Stimulated activated CD8-positive, alpha-beta memory T cell treated with anti-CD3 and anti-CD28 coated beads, Interleukin-4, amount 100 ng/mL, for 1 hour (primary cell): ENCODE results near the gene B4GAT1.

Experiments
- DNase-seq, 2 donors: peaks; one replicate each; pipeline ENCODE4 v3.0.0-alpha.2; 2020; ENCODE audit warnings: low read depth in 2 of 2, low spot score in 1 of 2

B4GAT1 gene

DNA sequence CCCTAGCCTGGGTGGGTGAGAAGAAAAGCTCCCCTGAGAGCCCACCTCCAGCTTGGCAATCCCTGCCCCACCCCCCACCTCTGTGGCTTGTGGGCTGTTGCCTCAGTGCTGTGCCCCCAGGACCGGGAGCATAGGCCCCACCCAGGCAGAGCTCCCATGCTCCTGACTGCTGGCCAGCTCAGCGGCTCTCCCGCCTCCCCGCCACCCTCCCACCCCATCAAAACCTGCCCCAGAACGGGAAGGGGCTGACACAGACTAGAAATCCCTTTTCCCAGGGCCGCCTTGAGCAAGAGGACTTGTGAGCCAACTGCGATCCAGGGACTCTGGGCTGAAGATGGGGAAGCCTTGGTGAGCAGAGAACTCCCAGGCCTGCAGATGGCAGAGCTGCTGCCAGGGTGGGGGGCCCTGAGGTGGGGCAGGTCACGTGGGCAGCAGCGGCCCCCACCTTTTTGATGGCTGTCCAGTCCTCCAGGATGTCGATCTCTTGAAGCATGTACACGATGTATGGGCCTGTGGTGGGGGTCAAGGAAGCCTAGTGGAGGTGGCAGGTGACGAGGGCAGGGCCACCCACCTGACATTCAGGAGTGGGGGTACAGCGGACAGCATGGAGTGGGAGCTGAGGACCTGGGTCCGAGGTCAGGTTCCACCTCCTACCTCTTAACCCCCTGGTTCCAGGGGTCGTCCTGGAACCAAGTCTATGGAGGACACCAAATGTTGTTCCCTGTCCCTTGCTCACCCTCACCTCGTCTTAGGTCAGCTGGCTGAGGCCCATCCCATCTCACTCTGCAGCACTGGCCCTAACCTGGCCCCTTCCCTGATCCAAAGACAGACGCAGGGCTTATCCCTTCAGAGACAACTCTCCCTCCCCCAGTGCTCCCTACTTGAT lies 8.9 kb downstream of the B4GAT1 start:
- no peak for DNase-seq

DNA sequence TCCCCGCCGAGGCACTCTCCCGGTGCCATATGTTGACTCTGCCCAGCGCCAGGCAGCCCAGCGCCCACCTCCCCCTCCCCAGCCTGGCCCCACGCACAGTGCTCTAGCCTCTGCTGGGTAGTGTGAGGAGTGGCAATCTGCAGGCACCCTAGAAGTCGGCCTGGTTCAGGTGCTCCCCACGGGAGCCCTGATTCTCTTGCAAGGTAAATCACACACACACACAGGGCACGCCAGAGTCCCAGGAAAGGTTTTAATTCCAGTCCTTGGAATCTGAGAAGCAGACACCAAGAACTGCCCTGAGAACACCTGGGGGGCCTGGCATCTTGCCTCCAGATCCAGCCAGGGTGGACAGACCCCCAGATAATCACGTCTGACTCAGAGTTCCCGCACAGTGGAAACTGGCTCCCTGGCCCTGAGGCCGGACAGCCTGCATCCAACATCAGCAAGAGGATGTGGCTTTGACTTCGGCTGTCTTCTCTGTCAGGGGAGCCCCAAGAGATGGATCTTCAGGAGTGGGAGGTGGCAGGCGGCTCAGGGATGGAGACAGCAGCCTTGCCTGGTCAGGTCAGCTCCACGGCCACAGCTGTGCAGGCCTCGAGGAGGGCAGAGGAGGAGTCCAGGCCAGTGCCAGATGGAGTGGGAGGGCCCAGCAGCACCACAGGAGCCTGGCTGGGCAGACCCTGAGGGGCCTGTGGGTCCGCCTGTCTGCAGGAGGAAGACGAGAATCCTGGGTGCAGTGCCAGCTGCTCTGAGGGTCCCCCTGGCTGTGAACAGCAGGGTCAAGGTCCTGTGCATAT lies 10.1 kb downstream of the B4GAT1 start:
- no peak for DNase-seq

DNA sequence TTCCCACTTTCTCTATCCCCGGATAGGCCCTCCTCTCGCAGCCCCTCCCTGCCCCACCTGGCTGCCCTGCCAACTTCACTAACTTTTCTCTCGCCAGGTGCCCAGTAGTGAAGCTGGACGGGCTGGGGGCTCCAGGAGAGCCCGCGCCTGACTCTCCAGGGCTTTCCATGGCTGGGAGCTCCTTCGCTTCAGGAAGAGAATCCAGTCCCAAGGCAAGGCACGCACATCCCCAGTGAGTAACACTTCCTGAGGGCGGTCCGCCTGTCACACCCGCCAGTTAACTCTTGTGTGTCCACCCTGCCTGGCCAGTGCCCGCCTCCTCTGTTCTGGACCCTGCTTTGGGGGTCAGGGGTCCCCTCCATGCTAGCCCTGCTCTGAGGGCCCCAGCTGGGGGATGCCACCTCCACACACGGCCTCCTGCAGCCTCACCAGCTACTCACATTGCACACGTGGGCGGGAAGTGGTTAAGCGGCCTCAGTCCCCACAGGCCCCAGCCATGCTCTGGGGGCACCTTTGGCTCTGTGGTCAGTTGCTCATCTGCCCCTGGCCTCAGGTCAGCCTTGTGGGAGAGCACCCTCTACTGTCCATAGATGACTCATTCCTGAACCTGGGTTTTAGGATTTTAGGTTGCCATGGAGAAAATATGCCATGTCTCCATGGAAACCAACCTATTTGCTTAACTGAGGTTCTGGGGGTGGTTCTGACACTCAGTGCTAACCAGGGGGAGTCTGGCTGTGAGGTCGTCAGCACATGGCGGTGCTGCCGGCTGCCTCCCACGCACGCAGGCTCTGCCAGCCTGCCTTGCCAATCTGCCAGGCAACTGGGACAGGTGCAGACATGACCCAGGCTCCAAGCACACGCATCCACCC lies 11.0 kb downstream of the B4GAT1 start, which contains the start of gene RIN1:
TSS of gene RIN1 (minus strand) at position 201 of the 869 bp plus-strand sequence. CDS start at position 169, 32 bp downstream.
- no peak for DNase-seq

DNA sequence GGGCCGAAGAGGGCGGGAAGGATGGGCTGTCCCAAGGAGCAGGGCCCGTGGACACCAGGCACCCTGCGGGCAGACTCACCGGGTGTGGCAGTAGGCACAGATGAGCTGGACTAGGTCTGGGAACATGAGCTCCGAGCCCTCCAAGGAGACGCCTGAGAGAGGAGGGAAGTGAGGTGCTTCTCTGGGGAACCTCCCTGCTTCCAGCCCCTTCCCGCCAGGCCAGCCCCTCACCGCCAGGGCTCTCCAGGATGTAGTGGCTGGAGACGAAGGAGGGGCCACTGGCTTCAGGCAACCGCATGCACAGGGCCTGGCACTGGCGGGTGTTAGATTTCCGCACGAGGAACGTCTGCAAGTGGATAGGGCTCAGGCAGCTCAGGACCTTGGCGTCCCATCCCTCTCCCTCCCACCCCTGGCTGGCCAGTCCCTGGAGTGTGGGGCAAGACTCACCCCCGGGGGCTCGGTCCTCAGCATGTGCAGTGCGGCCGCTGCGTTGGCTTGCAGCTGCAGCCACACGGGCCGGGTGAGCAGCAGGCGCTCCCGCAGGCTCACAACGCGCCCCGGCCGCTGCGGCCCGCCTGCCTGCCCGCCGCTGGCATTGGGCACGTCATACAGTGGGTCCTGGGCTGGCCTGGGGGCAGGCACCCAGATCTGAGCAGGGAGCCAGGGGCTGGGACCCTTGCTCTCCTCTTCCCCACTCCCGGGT lies 11.7 kb downstream of the B4GAT1 start:
- DNase-seq: no peak

DNA sequence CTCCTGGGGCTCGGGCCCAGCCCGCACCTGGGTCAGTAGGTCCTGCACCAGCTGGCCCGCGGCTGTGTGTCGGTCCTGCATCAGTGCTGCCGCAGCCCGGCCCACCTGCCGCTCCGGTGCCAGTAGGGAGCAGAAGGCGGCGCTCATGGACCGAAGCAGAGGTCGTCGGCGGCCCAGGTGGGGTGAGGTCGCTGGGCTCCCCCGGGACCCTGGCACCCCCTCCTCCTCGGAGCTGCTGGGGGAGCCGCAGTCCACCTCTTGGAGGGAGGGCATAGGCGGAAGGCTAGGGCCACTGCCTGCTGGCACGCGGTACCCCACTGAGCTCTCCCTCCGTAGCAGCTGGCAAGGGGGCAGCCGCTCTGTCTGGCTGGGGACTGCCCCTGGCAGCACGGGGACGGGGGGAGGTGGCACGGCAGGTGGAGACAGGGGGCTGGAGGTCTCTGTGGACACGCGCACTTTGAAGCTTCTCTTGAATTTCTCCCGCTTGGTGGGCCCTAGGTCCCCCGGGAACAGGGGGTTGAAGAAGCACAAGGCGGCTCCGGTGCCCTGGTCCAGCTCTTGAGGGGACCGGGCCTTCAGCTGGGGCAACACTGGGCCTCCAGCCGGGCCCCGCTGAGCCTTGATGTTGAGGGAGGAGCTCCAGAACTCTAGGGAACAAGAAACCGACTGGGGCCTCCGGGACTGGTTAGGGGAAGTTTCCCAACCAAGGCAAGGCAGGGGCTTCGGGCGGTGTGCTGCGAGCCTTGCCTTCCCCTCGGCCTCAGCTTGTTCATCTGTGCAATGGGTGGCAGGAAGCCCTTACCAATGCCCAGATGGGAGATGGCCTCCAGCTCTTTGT lies 12.6 kb downstream of the B4GAT1 start:
- DNase-seq: no peak

DNA sequence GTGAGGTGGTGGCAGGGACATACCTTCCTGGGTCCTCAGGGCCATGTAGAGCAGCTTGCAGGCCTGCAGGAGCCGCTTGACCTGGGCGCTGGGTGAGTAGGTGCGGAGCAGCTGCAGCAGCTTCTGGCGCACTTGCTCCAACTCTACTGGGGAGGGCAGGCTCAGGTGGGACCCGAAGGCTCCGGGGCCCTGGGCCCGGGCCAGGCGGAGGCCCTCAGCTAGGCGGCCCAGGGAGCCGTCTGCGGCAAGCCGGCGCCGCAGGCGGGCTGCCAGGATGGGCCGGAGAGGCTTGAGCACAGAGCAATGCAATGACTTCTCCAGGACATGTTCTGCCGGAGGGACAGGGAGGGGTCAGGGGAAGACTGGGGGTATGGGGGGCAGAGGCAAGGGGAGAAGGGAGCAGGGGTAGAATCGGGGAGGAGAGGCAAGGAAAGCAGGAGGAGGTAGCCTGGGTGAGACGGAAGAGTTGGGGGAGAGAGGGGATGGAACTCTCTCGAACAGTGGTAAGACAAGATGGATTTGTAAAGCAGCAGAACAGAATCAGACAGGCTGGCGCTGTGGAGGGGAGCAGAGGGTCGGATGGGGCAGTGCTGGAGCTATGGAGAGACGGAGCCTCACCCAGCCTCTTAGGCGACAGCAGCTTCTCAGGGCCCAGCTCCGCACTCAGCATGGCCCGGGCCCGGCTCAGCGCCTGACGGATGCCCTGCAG lies 13.4 kb downstream of the B4GAT1 start:
- DNase-seq: no peak

DNA sequence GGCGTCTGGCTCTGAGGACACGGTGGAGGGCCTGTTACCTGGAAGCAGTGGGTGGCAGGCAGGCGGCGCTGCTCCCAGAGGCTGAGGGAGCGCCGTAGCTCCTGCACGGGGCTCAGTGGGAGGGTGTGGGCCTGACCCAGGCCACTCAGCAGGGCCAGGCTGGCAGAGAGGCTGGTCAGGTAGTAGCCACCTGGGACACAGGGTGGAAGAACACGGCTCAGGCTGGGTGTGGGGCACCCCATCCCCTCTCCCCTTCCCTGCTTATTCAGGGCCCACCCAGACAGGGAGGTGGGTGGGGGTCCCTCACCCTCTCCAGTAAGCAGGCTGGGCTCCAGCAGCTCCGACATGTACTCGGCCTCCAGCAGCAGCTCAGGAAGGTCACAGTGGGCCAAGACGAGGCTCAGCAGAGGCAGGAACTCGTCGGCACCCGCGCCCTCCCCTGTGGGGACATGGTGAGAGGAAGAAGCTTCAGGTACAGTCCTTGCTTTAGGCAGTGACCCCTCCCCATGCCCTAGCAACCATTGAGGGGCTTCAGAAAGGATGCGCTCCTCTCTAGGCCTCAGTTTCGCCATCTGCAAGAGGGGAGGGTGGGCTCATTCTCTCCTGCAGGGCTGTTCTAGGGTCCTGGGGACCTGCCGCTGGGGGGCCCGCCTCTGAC lies 14.1 kb downstream of the B4GAT1 start:
- no peak for DNase-seq

DNA sequence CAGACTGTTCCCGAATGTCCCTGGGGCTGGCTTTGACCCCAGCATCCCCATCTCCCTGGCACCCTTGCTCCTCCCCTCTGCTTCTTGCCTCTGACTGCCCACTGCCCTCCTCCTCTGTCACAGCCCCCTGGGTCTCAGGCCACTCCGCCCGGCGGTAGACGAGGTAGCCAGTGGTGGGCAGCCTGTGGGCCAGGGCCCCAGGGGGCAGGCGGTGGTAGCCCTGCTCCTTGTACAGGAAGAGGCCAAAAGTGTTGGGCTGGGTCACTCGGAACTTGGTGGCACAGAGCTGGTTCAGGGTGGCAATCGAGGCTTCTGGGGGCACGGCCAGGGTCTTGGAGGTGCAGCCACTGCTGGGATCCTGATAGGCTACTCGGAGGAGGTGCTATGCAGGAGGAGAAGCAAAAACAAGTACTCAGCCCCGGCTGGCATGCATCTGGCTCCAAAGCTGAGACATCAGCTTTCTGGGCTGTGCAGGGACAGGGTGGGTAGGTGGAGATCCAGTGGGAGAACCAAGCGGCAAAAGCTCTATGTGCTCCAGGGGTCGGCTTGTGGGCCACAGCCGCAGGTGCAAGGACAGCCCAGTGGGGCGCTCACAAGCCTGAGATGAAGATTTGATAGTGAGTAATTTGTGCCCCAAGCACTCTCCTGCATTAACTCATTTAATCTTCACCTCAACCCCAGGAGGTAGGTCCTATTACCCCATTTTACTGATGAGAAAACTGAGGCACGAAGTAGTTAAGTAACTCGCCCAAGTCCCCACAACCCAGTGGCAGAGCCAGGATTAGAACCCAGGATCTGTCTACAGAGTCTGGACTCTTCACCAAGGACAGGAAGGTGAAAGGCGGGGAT lies 14.8 kb downstream of the B4GAT1 start:
- no peak for DNase-seq

DNA sequence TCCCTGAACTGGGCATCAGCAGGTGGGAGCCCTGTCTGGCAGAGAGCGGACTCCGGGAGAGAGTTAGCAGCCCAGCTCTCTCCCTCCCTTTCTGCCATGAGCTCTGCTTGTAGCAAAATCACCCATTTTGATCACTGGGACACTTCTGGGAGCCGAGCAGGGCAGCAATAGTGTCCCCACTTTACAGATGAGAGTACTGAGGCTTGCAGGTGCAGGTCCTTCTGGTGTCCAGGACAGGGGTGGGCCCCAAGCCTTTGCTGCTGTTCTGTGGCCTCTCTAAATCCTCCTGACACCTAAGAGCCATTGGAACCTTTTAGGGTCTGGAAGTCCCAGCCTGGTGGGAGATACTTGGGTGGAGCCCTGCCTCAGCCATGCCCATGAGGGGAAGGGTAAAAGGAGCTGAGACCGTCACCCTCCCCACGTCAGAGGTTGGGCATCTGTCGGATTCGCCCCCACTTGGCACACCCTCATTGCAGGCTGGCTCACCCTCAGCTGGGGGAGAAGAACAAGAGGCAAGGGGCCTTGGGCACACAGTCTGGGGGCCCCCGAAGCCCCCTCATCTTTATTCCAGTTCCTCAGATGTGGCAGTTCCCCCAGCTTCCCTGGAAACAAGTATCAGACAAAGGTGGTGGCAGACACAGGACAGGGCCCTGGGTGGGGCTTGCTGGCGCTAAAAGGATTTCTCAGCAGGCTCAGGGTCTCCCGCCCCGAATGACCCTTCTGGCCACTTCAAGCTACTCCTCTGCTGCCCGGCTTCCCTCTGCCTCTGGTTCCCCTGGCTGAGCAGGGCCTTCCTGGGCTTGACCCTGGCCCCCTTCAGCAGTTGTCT lies 15.7 kb downstream of the B4GAT1 start:
- DNase-seq: no peak

DNA sequence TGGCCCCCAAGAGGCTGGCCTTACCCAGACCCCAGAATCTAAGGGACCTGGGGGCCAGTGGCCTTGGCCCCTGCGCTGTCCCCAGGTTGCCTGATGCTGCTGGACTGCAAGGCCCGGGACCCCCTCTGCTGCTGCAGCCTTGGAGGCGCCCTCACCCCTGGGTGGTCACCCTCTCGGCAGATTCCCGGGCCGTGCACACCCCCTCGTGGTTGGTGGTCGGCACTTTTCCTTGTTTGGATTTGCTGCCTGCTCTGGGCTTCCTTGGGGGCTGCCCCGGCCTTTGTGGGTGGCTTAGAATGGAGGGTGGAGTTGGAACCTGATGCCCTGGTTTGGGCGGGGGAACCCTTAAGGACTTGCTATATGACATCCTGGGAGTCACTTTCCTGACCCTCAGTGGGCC lies 16.5 kb downstream of the B4GAT1 start:
- DNase-seq: no peak

DNA sequence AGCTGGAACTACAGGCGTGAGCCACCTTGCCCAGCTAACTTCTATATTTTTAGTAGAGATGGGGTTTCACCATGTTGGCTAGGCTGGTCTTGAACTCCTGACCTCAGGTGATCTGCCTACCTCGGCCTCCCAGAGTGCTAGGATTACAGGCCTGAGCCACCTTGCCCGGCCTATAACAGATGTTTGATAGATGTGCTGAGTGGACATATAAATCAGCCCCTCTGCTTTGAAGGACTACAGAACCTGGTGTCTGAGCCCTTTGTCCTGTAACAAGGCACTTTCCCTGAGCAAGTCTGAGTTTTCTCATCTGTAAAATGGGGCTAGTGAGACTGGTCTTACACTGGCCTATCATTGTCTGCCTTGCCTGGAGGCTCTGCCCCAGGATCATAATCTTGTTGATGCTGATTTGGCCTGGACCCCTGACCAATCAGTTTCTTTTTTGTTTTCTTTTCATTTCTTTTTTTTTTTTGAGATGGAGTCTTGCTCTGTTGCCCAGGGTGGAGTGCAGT lies 18.2 kb downstream of the B4GAT1 start:
- no peak for DNase-seq

DNA sequence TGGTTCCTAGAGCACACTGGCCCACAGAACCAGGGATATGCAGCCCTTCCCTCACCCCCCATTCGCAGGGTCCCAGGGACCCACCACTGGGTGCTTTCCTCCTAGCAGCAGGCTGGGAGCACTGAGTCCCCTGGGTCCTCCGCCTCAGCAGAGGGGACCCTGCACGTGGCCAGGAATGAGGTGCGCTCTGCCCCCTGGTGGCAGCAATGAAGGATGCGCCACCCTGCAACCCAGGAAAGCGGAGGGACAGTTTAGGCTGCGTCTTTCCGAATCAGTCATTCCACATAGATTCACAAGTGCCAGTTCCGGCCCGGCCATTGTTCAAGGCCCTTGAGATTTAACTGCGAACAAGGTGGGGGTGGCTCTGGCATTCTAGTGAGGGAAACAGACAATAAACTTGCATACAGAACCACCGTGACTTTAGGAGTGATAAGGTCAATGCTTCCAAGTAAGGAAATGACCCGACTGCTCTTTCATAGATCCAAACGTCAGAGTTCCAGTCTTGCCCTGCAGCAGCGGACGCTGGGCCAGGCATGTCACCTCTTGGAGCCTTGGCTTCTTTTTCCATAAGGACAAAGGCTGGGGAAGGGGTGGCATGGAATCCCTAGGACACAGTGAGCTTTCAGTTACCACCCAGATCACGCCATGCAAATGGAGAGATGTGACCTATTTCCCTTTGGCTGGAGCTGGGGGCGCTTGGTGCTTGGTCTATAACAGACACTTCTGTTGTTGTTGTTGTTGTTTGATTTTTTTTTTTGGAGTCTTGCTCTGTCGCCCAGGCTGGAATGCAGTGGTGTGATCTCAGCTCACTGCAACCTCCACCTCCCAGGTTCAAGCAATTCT lies 18.9 kb downstream of the B4GAT1 start:
- peak; percentile 63 to 67 for DNase-seq

DNA sequence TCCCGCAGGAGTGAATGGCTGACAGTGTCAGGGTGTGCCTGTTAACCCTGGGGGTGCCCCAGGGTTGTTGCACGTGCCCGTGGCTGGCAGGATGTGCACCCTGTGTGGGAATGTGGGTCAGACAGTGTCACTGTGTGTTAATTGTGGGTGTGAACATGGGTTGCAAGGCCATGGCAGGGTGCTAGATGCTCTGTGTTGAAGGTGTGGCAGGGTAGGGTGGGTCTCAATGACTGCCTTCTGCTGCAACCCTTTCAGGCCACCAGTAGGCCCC lies 19.5 kb downstream of the B4GAT1 start:
- no peak for DNase-seq

DNA sequence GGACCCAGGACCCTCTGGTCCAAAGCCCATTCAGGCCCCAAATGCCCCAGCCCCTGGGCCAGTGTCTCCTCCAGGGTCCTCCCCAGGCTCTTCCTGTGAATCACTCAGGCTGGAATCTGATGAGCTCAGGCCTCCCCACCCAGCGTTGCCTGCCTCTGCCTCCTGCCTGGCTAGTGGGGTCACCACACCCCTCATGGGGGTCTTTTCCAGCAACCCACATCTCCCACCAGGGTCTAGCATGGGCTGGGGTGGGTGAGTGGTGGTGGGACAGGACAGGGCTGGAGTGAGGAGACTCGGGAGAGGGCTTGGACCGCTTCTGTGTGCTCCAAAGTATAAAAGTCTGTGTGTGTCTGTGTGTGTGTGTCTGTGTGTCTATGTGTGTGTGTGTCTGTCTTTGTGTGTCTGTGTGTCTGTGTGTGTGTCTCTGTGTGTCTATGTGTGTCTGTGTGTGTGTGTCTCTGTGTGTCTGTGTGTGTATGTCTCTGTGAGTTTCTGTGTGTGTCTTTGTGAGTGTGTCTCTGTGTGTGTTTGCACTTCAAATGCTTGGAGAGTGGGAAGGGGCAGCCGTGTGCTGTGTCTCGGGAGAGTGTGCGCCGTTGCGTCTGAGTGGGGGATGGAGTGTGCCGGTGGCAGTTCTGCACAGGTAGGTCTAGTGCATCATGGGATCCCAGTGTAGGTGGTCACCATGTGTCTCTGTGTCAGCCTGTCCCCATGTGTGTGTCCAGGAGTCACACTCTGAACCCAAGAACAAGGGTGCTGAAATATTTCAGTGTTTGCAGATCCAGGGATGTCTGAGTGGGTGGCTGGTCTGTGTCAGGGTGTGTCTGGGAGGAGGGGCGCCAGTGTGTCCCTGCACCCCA lies 20.0 kb downstream of the B4GAT1 start:
- DNase-seq: no peak
